ENCODE results near the gene OR10A5. TPM values are rescaled to one million over a fixed set of nuclear protein-coding genes. Genes with fewer than 3 reads are reported as not detected.
A peak's percentile ranks its signal among the peaks of the same experiment; 100 is the strongest.

Gene OR10A5
- total and polyA plus RNA-seq, 2 of the 8 experiments (the other 6 are each of a cell fraction or from before 2014, with no cell fraction given): not detected

DNA sequence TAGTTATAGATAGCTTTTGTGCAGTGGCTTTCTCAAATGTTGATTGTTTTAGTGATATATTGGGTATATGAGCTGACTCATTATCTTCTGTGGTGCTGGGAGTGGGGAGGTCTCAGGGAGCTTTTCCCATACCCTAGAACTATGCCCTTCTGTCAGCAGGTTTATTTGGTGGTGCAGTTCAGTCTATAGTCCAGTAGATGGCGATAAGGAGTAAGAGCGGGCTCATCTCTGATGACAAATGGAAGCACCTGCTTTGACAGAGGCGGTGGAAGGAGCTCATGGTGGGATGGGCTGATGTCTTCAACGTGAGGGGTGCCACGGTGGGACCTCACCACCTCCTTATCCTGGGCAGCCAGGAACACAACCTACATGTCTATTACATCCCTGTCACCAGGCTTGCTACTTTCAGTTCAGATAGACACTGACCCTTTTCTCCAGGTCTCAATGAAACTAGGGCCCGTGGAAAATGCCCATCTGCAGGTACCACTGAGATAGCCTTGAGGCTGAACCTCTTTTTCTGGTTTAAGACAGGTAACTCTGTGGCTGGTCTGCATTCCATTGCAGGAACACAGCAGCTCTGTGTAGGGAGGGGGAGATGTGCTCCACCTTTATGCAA is 33.0 kb upstream of the OR10A5 start (continued):
- TF ChIP-seq SIN3A (conservative IDR thresholded peaks at IDR 0.05 in 1 of 2, IDR thresholded peaks at IDR 0.05 in 1 of 2; ENCODE audit: low read depth in 1 of 2, low read length in 2 of 2): peak in 1 of 2 experiments; percentile 77; a peak in 1 of 4 replicates

All from H1 (cell line).